LNCaP clone FGC (cell line): ENCODE data around the gene ARVCF.

ENCODE experiments used
- DNase-seq: peaks from one replicate; pipeline ENCODE4 v3.0.0-alpha.2; 2011; ENCODE audit warnings: low read depth
- H3K4me3 ChIP-seq: 2 replicates; pipeline ENCODE4 v1.5.1; 2011; ENCODE audit warnings: mild to moderate bottlenecking, low read depth, low read length, control low read depth
- TF ChIP-seq, protein P1 (sequence below): IDR thresholded peaks from 2 replicates; pipeline ENCODE4 v1.5.1; 2012; ENCODE audit warnings: mild to moderate bottlenecking; ENCODE audit not compliant: control insufficient read depth, insufficient read depth; ENCODE audit errors: extremely low read depth

Gene ARVCF

DNA sequence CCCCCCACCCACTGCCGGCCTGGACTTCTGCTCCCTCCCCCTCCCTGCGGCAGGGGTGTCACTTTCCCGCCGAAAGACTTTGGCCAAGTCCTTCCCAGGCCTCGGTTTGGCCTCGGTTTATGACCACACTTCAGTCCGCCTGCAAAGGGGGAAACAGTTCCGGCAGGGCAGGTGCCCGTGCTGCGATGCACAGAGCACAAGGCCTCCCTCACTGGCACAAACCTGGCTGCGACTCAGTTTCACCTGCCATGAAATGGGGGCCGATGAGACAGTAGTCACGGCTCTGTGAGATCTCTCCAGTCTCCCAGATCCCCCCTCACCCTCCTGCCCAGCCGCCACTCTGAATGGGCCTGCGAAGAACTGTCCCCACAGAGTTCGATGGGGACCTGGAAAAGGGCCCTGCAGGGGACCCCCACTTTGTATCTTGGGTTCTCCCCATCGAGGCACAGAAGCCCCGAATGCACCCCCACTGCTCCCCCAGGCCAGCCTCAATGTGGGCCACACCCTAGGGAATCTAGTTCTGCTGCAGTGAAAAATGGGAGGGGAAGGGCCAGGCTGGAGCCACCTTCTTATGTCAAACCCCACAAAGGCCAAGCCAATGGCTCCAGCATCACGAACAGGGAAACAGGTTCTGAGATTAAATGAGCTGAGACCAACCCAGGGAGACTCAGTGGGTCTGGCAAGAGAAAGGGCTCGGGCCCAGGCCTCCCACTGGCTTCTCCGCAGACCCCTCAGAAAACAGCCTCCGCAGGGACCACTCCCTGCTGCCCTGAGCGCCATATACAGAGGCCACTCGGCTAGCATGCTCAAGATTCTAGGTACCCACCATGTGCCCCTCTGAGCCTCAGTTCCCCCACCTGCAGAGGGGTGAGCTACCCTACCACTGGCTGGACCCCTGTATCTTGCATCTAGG is 29.0 kb downstream of the ARVCF start:
- TF ChIP-seq, protein P1, sequence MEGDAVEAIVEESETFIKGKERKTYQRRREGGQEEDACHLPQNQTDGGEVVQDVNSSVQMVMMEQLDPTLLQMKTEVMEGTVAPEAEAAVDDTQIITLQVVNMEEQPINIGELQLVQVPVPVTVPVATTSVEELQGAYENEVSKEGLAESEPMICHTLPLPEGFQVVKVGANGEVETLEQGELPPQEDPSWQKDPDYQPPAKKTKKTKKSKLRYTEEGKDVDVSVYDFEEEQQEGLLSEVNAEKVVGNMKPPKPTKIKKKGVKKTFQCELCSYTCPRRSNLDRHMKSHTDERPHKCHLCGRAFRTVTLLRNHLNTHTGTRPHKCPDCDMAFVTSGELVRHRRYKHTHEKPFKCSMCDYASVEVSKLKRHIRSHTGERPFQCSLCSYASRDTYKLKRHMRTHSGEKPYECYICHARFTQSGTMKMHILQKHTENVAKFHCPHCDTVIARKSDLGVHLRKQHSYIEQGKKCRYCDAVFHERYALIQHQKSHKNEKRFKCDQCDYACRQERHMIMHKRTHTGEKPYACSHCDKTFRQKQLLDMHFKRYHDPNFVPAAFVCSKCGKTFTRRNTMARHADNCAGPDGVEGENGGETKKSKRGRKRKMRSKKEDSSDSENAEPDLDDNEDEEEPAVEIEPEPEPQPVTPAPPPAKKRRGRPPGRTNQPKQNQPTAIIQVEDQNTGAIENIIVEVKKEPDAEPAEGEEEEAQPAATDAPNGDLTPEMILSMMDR, result no peak
- no peak overlapping the region for H3K4me3 ChIP-seq
- DNase-seq, result no peak

DNA sequence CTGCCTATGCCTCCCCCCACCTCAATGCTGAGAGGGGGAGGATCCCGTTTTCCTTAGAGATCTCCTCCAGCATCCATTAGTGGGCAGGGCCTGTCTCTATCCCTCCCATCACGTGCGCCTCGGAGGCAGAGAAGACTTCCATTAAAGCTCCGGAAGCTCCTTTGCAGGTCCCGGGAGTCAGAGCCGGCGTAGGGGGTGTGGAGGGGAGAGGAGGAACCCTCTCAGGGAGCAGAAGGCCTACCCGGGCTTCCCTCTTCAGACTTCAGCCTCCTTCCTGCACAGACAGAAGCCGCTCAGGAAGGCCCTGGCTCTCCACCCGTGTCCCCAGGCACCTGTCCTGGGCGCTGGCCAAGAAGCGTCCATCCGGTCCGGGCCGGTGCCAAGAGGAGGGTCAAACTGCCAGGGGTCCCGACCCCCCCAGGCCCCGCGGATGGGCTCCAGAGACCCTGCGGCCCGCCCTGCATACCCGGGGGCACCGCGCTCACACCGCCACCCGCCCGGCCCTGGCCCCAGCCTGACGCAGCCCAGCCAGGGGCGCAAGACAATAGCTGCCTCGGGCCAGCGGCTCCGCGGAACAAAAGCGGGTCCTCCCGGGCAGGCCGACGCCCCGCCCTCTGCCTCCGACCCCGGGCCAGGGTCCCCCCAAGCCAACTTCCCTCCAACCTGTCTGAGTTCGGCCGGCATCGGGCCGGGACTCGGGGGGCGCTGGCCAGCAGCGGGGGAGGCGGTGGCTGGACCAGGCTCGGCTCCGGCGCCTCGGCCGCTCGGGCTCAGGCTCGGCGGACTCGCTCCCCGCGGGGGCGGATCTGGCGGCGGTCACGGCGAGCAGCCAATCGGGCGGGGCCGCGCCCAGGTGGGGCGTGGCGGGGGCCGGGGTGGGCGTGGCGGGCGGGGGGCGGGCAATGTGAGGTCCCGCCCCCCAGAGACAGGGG is 29.9 kb downstream of the ARVCF start:
- peak; percentile 11 for DNase-seq
- TF ChIP-seq, protein P1, result no peak
- H3K4me3 ChIP-seq, result peak overlapping the region; percentile 80

GRCh38 chr22:19986011-19986409 is 30.6 kb downstream of the ARVCF start:
- peak overlapping the region; percentile 80 for H3K4me3 ChIP-seq
- DNase-seq, result no peak
- TF ChIP-seq, protein P1, result no peak

DNA sequence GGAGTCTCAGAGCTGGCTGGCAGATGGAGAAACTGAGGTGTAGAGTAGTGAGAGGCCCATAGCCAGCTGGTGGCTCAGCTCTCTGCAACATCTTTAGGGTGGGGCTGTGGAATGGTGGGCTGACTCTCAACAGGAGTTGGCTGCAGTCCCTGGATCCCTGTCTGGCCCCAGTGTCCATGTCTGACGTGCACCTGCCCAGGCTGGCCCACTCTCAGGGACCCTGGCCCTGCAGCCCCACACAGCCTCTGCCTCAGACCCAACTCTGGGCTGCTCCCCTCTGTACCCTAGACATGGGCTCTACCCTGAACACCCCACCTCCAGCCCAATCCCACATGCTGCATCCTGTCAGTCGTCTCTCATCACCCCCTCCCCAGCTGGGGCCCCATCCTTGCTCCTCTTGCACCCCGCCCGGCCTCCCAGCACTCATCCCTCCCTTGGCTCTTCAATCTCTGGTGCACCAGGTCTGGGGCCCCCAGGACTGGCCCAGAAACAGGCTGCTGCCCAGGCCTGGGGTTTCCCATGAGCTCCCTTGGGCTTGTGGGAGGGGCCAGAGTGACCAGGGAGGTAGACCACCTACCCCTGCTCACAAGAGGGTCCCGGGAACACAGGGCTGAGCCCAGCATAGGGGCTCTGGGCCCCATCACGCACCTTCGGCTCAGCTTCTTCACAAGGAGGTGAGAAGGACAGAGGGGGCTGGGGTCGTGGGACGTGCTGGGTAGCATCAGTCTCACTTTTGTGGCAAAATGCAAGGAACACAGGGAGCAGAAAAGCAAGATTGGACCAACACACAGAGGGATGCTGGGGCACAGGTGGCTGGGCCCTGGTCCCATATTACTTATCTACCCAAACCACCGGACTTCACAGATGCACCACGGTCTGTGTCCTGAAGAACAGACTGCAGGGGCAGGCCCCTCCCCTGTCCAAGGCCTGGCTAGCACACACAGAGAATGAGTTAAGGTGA is 31.5 kb downstream of the ARVCF start:
- no peak for DNase-seq
- H3K4me3 ChIP-seq, result peak overlapping the region; percentile 80
- TF ChIP-seq, protein P1, result no peak

DNA sequence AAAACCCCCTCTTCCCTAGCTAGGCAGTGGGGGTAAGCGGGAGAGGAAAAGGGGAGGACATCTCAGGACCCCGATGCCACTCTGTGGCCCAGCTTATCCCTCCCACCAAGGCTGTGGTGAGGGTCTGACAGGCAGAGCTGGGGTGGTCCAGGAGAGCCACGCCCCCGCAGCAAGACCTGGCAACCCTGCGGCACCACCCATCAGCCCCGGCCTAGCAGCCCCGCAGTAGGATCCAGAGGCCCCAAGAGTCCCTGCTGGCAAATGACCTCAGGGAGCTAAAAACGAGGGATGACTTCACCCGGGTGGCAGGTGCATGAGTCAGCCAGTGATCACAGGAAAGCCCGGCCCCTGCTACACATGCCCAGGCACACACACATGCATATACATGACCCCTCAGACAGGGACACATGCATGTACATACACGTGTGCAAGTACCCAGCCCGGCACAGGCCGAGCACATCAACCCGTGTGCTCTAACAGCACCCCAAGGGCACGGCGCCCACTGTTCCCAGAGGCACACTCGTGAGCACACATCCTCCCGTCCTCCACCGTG is 32.3 kb downstream of the ARVCF start:
- TF ChIP-seq, protein P1, result no peak
- no peak overlapping the region for H3K4me3 ChIP-seq
- DNase-seq, result no peak

GRCh38 chr22:19983741-19984140 is 32.9 kb downstream of the ARVCF start:
- no peak overlapping the region for H3K4me3 ChIP-seq
- TF ChIP-seq, protein P1, result no peak
- no peak for DNase-seq
